Calu3 (cell line): ENCODE measurements around the gene M1AP. TPM values are rescaled to one million over a fixed set of nuclear protein-coding genes. Genes with fewer than 3 reads are reported as not detected.

ENCODE experiments used
- BruUV-seq: library from RNA; stranded (reverse); fragments of 400-500 nt; replicated peaks from 2 replicates; lab custom pipeline; 2021; lab: Mats Ljungman, UMichigan
- CTCF ChIA-PET: fragments of 300-600 bp; sonication (Branson Sonifier 250); formaldehyde crosslinking; loops from one replicate; lab custom pipeline; 2022; ENCODE audit warnings: antibody characterized with exemption; lab: Charles Lee
- DNase-seq: peaks from one replicate; pipeline ENCODE4 v3.0.0; 2022
- H3K27ac Mint-ChIP-seq: one replicate; pipeline ENCODE4 v1.8.0; 2022; ENCODE audit warnings: mixed read lengths; ENCODE audit not compliant: unreplicated experiment
- H3K27me3 Mint-ChIP-seq: one replicate; pipeline ENCODE4 v1.8.0; 2022; ENCODE audit warnings: mixed read lengths; ENCODE audit not compliant: unreplicated experiment
- H3K36me3 Mint-ChIP-seq: one replicate; pipeline ENCODE4 v1.8.0; 2022; ENCODE audit warnings: mild to moderate bottlenecking, moderate library complexity, mixed read lengths; ENCODE audit not compliant: insufficient read depth, unreplicated experiment
- H3K4me1 Mint-ChIP-seq: one replicate; pipeline ENCODE4 v1.8.0; 2022; ENCODE audit warnings: mild to moderate bottlenecking, low read depth, mixed read lengths; ENCODE audit not compliant: unreplicated experiment
- H3K4me3 Mint-ChIP-seq: one replicate; pipeline ENCODE4 v1.8.0; 2022; ENCODE audit warnings: mild to moderate bottlenecking, low read depth, moderate library complexity, mixed read lengths; ENCODE audit not compliant: unreplicated experiment
- H3K9me3 Mint-ChIP-seq: one replicate; pipeline ENCODE4 v1.8.0; 2022; ENCODE audit warnings: low read depth, mixed read lengths; ENCODE audit not compliant: unreplicated experiment
- intact Hi-C: fragments of 100-400 bp; cut with micrococcal nuclease; formaldehyde crosslinking; loops from one replicate; pipeline ENCODE4 v1.10.0; 2022; ENCODE audit not compliant: unreplicated experiment
- total RNA-seq: library from RNA; stranded (reverse); gene quantifications from 2 replicates; pipeline ENCODE4 v1.2.3, GENCODE V29; 2022
- TF ChIP-seq, protein P1 (sequence below): fragments of 200-600 bp; IDR thresholded peaks from one replicate; pipeline ENCODE4 v1.8.0; 2022; ENCODE audit warnings: antibody characterized with exemption; ENCODE audit not compliant: unreplicated experiment

The M1AP gene
- total RNA-seq, 1 experiment from 2014 or later: not detected

DNA sequence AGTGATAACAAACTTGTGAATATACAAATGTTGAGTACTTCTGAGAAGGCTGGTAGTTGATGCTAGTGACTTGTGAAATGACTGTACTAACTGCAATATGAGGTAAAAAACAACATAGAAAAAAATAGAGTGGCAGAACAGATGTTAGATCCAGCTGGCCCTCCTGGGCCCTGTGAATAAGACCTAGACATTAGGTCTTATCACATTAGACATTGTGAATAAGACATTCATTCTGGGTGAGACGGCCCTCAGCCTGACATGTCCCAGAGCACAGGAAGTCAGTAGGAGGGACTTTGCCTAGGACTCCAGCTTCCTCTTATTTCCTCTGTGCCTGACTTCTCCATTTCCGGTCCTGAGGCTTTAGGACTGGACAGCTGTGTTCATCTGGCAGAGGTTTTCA is 70.7 kb downstream of the M1AP start:
- Mint-ChIP-seq H3K27ac (no peak overlapping the region), H3K4me1 (peaks cover 8% of the 10 kb centered on the region), H3K27me3 (peaks cover 13% of the 10 kb centered on the region), H3K36me3 (no peaks in the 10 kb centered on the region), H3K4me3 (no peak overlapping the region), H3K9me3 (no peaks in the 10 kb centered on the region)
- intact Hi-C loops: no loop called here
- CTCF ChIA-PET: interaction anchor here (0.6 kb wide), 1 partner anchor 87 kb away, joined by 4 read pairs; no protein-coding TSS in a partner anchor
- DNase-seq: no peak
- TF ChIP-seq, protein P1, sequence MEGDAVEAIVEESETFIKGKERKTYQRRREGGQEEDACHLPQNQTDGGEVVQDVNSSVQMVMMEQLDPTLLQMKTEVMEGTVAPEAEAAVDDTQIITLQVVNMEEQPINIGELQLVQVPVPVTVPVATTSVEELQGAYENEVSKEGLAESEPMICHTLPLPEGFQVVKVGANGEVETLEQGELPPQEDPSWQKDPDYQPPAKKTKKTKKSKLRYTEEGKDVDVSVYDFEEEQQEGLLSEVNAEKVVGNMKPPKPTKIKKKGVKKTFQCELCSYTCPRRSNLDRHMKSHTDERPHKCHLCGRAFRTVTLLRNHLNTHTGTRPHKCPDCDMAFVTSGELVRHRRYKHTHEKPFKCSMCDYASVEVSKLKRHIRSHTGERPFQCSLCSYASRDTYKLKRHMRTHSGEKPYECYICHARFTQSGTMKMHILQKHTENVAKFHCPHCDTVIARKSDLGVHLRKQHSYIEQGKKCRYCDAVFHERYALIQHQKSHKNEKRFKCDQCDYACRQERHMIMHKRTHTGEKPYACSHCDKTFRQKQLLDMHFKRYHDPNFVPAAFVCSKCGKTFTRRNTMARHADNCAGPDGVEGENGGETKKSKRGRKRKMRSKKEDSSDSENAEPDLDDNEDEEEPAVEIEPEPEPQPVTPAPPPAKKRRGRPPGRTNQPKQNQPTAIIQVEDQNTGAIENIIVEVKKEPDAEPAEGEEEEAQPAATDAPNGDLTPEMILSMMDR: no peak
- no TSS peak for BruUV-seq

DNA sequence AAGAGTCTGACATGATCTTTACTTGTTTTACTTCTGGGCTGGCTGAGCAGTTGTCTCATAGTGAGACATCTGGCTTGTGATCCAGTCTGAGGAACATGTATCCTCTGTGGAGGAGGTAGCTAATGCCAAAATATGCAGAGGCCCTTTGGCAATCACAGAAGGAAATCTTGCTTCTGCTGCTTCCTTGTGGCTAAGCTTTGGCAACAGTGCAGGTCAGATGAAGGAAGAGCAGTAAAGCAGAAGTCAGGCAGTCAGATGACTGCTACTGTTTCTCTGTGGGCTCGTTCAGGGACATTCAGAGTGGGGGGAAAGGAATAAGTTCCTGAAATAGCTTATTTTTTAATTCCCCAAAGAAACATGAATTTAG is 71.3 kb downstream of the M1AP start:
- no peaks in the 10 kb centered on the region for H3K36me3 Mint-ChIP-seq
- BruUV-seq: no TSS peak
- H3K27me3 Mint-ChIP-seq: peaks cover 13% of the 10 kb centered on the region
- DNase-seq: no peak
- H3K27ac Mint-ChIP-seq: no peak overlapping the region
- H3K4me1 Mint-ChIP-seq: peaks cover 8% of the 10 kb centered on the region
- H3K9me3 Mint-ChIP-seq: no peaks in the 10 kb centered on the region
- intact Hi-C loops: no loop called here
- TF ChIP-seq, protein P1: no peak
- H3K4me3 Mint-ChIP-seq: no peak overlapping the region
- CTCF ChIA-PET: interaction anchor here (0.5 to 1.0 kb wide), 2 partner anchors 14 to 395 kb away, joined by 3 read pairs; no protein-coding TSS in a partner anchor

DNA sequence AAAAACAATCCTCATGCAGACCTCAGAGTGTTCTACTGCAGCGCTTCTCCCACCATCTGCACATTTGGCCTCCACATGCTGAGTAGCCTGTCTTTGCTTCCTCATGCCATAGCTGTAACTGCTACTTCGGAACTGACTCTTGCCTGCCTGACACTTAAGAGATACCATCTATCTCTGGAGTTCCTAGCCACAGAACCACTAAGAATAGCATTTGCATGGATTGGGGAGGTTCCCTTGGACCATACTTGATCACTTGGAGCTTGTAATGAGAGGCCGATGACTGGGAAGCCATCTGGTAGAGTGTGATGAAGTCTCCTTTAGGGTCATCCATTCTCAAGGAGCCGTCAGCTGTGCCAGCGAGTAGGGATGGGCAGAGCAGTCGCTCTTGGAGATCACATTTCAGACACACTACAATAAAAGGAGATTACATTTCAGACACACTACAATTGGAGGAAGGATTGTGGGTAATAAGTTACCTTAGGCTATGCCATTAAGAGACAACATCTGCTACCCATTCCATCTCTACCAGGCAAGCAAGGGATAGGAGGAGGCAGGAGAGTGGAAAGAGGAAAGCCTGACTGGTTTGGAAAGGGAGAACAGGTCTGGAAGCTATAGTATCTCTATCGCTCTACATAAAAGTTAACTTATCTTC is 71.8 kb downstream of the M1AP start:
- no peak overlapping the region for H3K4me3 Mint-ChIP-seq
- H3K27me3 Mint-ChIP-seq: peaks cover 13% of the 10 kb centered on the region

DNA sequence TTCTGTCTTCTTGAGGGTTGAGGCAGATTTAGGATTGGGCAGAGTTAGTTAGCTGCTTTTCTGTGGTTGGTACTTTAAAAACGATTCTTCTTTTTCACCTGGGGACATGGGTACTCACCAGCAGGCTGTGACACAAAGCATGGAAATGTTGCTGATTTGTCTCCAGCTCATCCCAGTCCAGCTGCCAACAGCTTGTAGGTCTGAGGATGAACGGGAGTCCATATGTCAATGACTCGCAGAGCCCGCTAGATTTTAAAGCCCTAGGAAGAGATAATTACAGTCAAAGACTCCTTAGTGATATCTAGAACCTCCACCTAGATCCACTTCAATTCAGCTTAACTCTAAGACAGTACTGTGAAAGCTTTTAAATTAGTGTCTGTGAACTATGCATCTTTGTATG is 72.8 kb downstream of the M1AP start:
- Mint-ChIP-seq H3K4me3 (no peak overlapping the region), H3K4me1 (peaks cover 8% of the 10 kb centered on the region), H3K9me3 (no peaks in the 10 kb centered on the region), H3K27ac (no peak overlapping the region), H3K36me3 (no peaks in the 10 kb centered on the region), H3K27me3 (peaks cover 13% of the 10 kb centered on the region)
- DNase-seq: no peak
- TF ChIP-seq, protein P1: no peak
- intact Hi-C loops: no loop called here
- BruUV-seq: no TSS peak
- CTCF ChIA-PET: interaction anchor here (0.5 kb wide), 1 partner anchor 91 kb away, joined by 3 read pairs; no protein-coding TSS in a partner anchor

More for the DNA sequence above, 71.8 kb downstream of the M1AP start:
- no peaks in the 10 kb centered on the region for H3K9me3 Mint-ChIP-seq
- no peaks in the 10 kb centered on the region for H3K36me3 Mint-ChIP-seq
- DNase-seq: no peak
- H3K4me1 Mint-ChIP-seq: peaks cover 8% of the 10 kb centered on the region
- TF ChIP-seq, protein P1: no peak
- BruUV-seq: no TSS peak
- intact Hi-C loops: no loop called here
- H3K27ac Mint-ChIP-seq: no peak overlapping the region
- CTCF ChIA-PET: interaction anchor here (0.5 to 1.0 kb wide), 2 partner anchors 14 to 395 kb away, joined by 3 read pairs; no protein-coding TSS in a partner anchor
